ENCODE results near the gene IFNGR1.

DNA sequence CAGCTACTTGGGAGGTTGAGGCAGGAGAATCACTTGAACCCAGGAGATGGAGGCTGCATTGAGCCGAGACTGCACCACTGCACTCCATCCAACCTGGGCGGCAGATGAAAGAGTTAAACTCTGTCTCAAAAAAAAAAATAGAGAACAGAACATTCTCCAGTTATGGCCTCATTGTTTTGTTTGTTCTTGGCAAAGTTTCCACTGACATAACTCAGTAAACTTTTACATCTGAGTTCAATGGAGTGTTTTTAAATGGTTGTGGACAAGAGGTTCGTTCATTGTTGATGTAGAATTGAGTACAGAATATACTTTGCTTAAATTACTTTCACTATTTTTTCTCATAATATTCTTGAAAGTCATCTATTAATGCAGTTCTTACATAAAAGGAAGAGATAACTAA lies 42.2 kb upstream of the IFNGR1 start:
- TF ChIP-seq, protein P1, sequence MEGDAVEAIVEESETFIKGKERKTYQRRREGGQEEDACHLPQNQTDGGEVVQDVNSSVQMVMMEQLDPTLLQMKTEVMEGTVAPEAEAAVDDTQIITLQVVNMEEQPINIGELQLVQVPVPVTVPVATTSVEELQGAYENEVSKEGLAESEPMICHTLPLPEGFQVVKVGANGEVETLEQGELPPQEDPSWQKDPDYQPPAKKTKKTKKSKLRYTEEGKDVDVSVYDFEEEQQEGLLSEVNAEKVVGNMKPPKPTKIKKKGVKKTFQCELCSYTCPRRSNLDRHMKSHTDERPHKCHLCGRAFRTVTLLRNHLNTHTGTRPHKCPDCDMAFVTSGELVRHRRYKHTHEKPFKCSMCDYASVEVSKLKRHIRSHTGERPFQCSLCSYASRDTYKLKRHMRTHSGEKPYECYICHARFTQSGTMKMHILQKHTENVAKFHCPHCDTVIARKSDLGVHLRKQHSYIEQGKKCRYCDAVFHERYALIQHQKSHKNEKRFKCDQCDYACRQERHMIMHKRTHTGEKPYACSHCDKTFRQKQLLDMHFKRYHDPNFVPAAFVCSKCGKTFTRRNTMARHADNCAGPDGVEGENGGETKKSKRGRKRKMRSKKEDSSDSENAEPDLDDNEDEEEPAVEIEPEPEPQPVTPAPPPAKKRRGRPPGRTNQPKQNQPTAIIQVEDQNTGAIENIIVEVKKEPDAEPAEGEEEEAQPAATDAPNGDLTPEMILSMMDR (IDR thresholded peaks at IDR 0.05), result no peak
- TF ChIP-seq ZFX (IDR thresholded peaks at IDR 0.05; ENCODE audit: borderline replicate concordance), result no peak
